ENCODE data around the gene CCDC81.

CCDC81 gene

GRCh38 chr11:86440843-86441242, 66.2 kb downstream of the CCDC81 start:
- DNase-seq (ENCODE audit: low spot score) = no peak

GRCh38 chr11:86442420-86442819, 67.7 kb downstream of the CCDC81 start:
- DNase-seq (ENCODE audit: low spot score) = no peak

- no peak for DNase-seq (ENCODE audit: low spot score)
Measured at GRCh38 chr11:86442827-86443226, 68.1 kb downstream of the CCDC81 start.

- DNase-seq (ENCODE audit: low spot score) = no peak
Measured at GRCh38 chr11:86443415-86443814, 68.7 kb downstream of the CCDC81 start.

GRCh38 chr11:86444981-86445380, 70.3 kb downstream of the CCDC81 start:
- no peak for DNase-seq (ENCODE audit: low spot score)

- DNase-seq (ENCODE audit: low spot score) = no peak
Measured at GRCh38 chr11:86446163-86446923, 71.7 kb downstream of the CCDC81 start.

GRCh38 chr11:86446924-86447285, 72.2 kb downstream of the CCDC81 start:
- DNase-seq (ENCODE audit: low spot score) = no peak

GRCh38 chr11:86447763-86448480, 73.2 kb downstream of the CCDC81 start:
- no peak for DNase-seq (ENCODE audit: low spot score)

GRCh38 chr11:86449993-86450629, 75.4 kb downstream of the CCDC81 start:
- DNase-seq (ENCODE audit: low spot score) = no peak

GRCh38 chr11:86453290-86454030, 78.8 kb downstream of the CCDC81 start:
- DNase-seq (ENCODE audit: low spot score) = no peak

- peak; percentile 70 for DNase-seq (ENCODE audit: low spot score)
Measured at GRCh38 chr11:86456075-86456939, 81.6 kb downstream of the CCDC81 start.

GRCh38 chr11:86458294-86459001, 83.8 kb downstream of the CCDC81 start:
- DNase-seq (ENCODE audit: low spot score) = no peak

- DNase-seq (ENCODE audit: low spot score) = no peak
Measured at GRCh38 chr11:86459002-86459385, 84.3 kb downstream of the CCDC81 start.

GRCh38 chr11:86459682-86460460, 85.2 kb downstream of the CCDC81 start:
- DNase-seq (ENCODE audit: low spot score) = no peak

- DNase-seq (ENCODE audit: low spot score) = no peak
Measured at GRCh38 chr11:86460461-86461385, 86.0 kb downstream of the CCDC81 start.

- no peak for DNase-seq (ENCODE audit: low spot score)
Measured at GRCh38 chr11:86461892-86462291, 87.2 kb downstream of the CCDC81 start.

GRCh38 chr11:86463120-86463519, 88.4 kb downstream of the CCDC81 start:
- no peak for DNase-seq (ENCODE audit: low spot score)

- DNase-seq (ENCODE audit: low spot score) = no peak
Measured at GRCh38 chr11:86463955-86464354, 89.3 kb downstream of the CCDC81 start.

All from HuH-7 (cell line).